ENCODE measurements around the gene TMIGD1. TPM values are rescaled to one million over a fixed set of nuclear protein-coding genes. Genes with fewer than 3 reads are reported as not detected.

Gene TMIGD1
- not detected for total RNA-seq
- not detected for polyA plus RNA-seq

GRCh38 chr17:30333503-30334360 lies at the start of gene TMIGD1:
Gene TMIGD1 (minus strand): TSS chr17:30334057. CDS start chr17:30332133, 1,924 bp downstream.
- H3K27ac ChIP-seq (ENCODE audit: low read depth) = no peak within 1 kb of the TSS
- H3K4me3 ChIP-seq (ENCODE audit: low read depth, low read length) = no peak within 1 kb of the TSS
- H3K36me3 ChIP-seq (ENCODE audit: insufficient read depth) = no peaks in the 10 kb centered on the region
- WGBS = 81% methylated on average over 9 of the region's 9 CpGs
- no peaks in the 10 kb centered on the region for H3K4me1 ChIP-seq (ENCODE audit: insufficient read depth)
- no peak for DNase-seq (ENCODE audit: extremely low spot score)

- no peak for DNase-seq (ENCODE audit: extremely low spot score)
- Histone ChIP-seq H3K36me3 (ENCODE audit: insufficient read depth) (no peaks in the 10 kb centered on the region), H3K4me1 (ENCODE audit: insufficient read depth) (peaks cover 2% of the 10 kb centered on the region), H3K27ac (ENCODE audit: low read depth) (no peak overlapping the region), H3K4me3 (ENCODE audit: low read depth, low read length) (no peak overlapping the region)
- WGBS = 91% methylated on average over 1 of the region's 1 CpG
Measured at GRCh38 chr17:30382345-30382744, 48.5 kb upstream of the TMIGD1 start.

- Histone ChIP-seq H3K27ac (ENCODE audit: low read depth) (no peak overlapping the region), H3K4me1 (ENCODE audit: insufficient read depth) (peaks cover 2% of the 10 kb centered on the region), H3K36me3 (ENCODE audit: insufficient read depth) (no peaks in the 10 kb centered on the region), H3K4me3 (ENCODE audit: low read depth, low read length) (no peak overlapping the region)
- DNase-seq (ENCODE audit: extremely low spot score) = no peak
- WGBS = 87% methylated on average over 2 of the region's 2 CpGs
Measured at GRCh38 chr17:30381340-30381659, 47.4 kb upstream of the TMIGD1 start.

- peak overlapping the region; percentile 96 for H3K4me3 ChIP-seq (ENCODE audit: low read depth, low read length)
- no peak for DNase-seq (ENCODE audit: extremely low spot score)
- H3K27ac ChIP-seq (ENCODE audit: low read depth) = no peak overlapping the region
- 54% methylated on average over 7 of the region's 7 CpGs for WGBS
- H3K4me1 ChIP-seq (ENCODE audit: insufficient read depth) = peaks cover 2% of the 10 kb centered on the region
- no peaks in the 10 kb centered on the region for H3K36me3 ChIP-seq (ENCODE audit: insufficient read depth)
Measured at GRCh38 chr17:30380643-30381339, 46.9 kb upstream of the TMIGD1 start.

- H3K36me3 ChIP-seq (ENCODE audit: insufficient read depth) = no peaks in the 10 kb centered on the region
- no peak overlapping the region for H3K27ac ChIP-seq (ENCODE audit: low read depth)
- WGBS = 11% methylated on average over 5 of the region's 5 CpGs
- DNase-seq (ENCODE audit: extremely low spot score) = no peak
- peak overlapping the region; percentile 96 for H3K4me3 ChIP-seq (ENCODE audit: low read depth, low read length)
- peaks cover 2% of the 10 kb centered on the region for H3K4me1 ChIP-seq (ENCODE audit: insufficient read depth)
Measured at GRCh38 chr17:30379903-30380381, 46.1 kb upstream of the TMIGD1 start.

- Histone ChIP-seq H3K36me3 (ENCODE audit: insufficient read depth) (no peaks in the 10 kb centered on the region), H3K27ac (ENCODE audit: low read depth) (peak overlapping the region; percentile 90), H3K4me1 (ENCODE audit: insufficient read depth) (peaks cover 2% of the 10 kb centered on the region), H3K4me3 (ENCODE audit: low read depth, low read length) (peak overlapping the region; percentile 96)
- DNase-seq (ENCODE audit: extremely low spot score) = no peak
- whole genome bisulfite sequencing = under 1% methylated on average over 68 of the region's 68 CpGs
Measured at GRCh38 chr17:30379303-30379902, 45.5 kb upstream of the TMIGD1 start.

GRCh38 chr17:30378825-30379302 lies 45.0 kb upstream of the TMIGD1 start, which contains the start of gene CPD:
Gene CPD (plus strand): TSS chr17:30378927. CDS start chr17:30378981, 54 bp downstream.
- Histone ChIP-seq H3K27ac (ENCODE audit: low read depth) (peak within 1 kb of the TSS; percentile 90), H3K36me3 (ENCODE audit: insufficient read depth) (no peaks in the 10 kb centered on the region), H3K4me1 (ENCODE audit: insufficient read depth) (peaks cover 2% of the 10 kb centered on the region), H3K4me3 (ENCODE audit: low read depth, low read length) (peak within 1 kb of the TSS; percentile 96)
- peak; percentile 87 for DNase-seq (ENCODE audit: extremely low spot score)
- under 1% methylated on average over 59 of the region's 59 CpGs for WGBS

GRCh38 chr17:30378241-30378824 lies 44.5 kb upstream of the TMIGD1 start:
- H3K27ac ChIP-seq (ENCODE audit: low read depth) = peak overlapping the region; percentile 78

GRCh38 chr17:30377574-30378240 lies 43.9 kb upstream of the TMIGD1 start:
- Histone ChIP-seq H3K4me1 (ENCODE audit: insufficient read depth) (peaks cover 2% of the 10 kb centered on the region), H3K27ac (ENCODE audit: low read depth) (peak overlapping the region; percentile 78), H3K36me3 (ENCODE audit: insufficient read depth) (no peaks in the 10 kb centered on the region), H3K4me3 (ENCODE audit: low read depth, low read length) (peak overlapping the region; percentile 96)
- WGBS = 71% methylated on average over 11 of the region's 11 CpGs
- no peak for DNase-seq (ENCODE audit: extremely low spot score)

More at GRCh38 chr17:30378241-30378824, 44.5 kb upstream of the TMIGD1 start:
- H3K4me3 ChIP-seq (ENCODE audit: low read depth, low read length) = peak overlapping the region; percentile 96
- DNase-seq (ENCODE audit: extremely low spot score) = no peak
- H3K4me1 ChIP-seq (ENCODE audit: insufficient read depth) = peaks cover 2% of the 10 kb centered on the region
- 3% methylated on average over 31 of the region's 31 CpGs for WGBS
- no peaks in the 10 kb centered on the region for H3K36me3 ChIP-seq (ENCODE audit: insufficient read depth)

- Histone ChIP-seq H3K4me1 (ENCODE audit: insufficient read depth) (peaks cover 2% of the 10 kb centered on the region), H3K27ac (ENCODE audit: low read depth) (no peak overlapping the region), H3K4me3 (ENCODE audit: low read depth, low read length) (no peak overlapping the region), H3K36me3 (ENCODE audit: insufficient read depth) (no peaks in the 10 kb centered on the region)
- 54% methylated on average over 12 of the region's 12 CpGs for WGBS
- DNase-seq (ENCODE audit: extremely low spot score) = peak; percentile 71
Measured at GRCh38 chr17:30376621-30377452, 43.0 kb upstream of the TMIGD1 start.

- DNase-seq (ENCODE audit: extremely low spot score) = no peak
- Histone ChIP-seq H3K4me3 (ENCODE audit: low read depth, low read length) (no peak overlapping the region), H3K4me1 (ENCODE audit: insufficient read depth) (no peaks in the 10 kb centered on the region), H3K36me3 (ENCODE audit: insufficient read depth) (no peaks in the 10 kb centered on the region), H3K27ac (ENCODE audit: low read depth) (no peak overlapping the region)
- 99% methylated on average over 1 of the region's 1 CpG for WGBS
Measured at GRCh38 chr17:30375661-30376060, 41.8 kb upstream of the TMIGD1 start.

- Histone ChIP-seq H3K4me1 (ENCODE audit: insufficient read depth) (no peaks in the 10 kb centered on the region), H3K4me3 (ENCODE audit: low read depth, low read length) (no peak overlapping the region), H3K27ac (ENCODE audit: low read depth) (no peak overlapping the region), H3K36me3 (ENCODE audit: insufficient read depth) (no peaks in the 10 kb centered on the region)
- WGBS = 78% methylated on average over 2 of the region's 2 CpGs
- no peak for DNase-seq (ENCODE audit: extremely low spot score)
Measured at GRCh38 chr17:30372755-30373154, 38.9 kb upstream of the TMIGD1 start.

Measured in urinary bladder (tissue), 4 donors.